Right ventricle myocardium superior (tissue), 1 donor: ENCODE measurements around the gene ITGB5. TPM values are rescaled to one million over a fixed set of nuclear protein-coding genes. Genes with fewer than 3 reads are reported as not detected.

Source experiments
- ATAC-seq: fragments of 200-7000 bp; cut with Tn5 transposase; one replicate; pipeline ENCODE4 v1.9.1; 2020; ENCODE audit warnings: mild to moderate bottlenecking; ENCODE audit not compliant: poor library complexity
- DNase-seq: peaks from one replicate; pipeline ENCODE4 v3.0.0-alpha.2; 2020
- intact Hi-C: fragments of 100-400 bp; cut with DNase I; formaldehyde crosslinking; loops from one replicate; pipeline ENCODE4 v1.11.2; 2022
- total RNA-seq: library from RNA; stranded (reverse); fragmentation: NEBNext Ultra II Directional; extraction: Animal tissue kit (Norgen Biotek cat#: 25700); gene quantifications from one replicate; pipeline ENCODE4 v1.2.1, GENCODE V29; 2021
- donor health status: DM: no; HTN: yes; CAD: no; lungs with severe emphysema.

Gene ITGB5
- total RNA-seq, 1 donor from 2014 or later: 112 TPM

DNA sequence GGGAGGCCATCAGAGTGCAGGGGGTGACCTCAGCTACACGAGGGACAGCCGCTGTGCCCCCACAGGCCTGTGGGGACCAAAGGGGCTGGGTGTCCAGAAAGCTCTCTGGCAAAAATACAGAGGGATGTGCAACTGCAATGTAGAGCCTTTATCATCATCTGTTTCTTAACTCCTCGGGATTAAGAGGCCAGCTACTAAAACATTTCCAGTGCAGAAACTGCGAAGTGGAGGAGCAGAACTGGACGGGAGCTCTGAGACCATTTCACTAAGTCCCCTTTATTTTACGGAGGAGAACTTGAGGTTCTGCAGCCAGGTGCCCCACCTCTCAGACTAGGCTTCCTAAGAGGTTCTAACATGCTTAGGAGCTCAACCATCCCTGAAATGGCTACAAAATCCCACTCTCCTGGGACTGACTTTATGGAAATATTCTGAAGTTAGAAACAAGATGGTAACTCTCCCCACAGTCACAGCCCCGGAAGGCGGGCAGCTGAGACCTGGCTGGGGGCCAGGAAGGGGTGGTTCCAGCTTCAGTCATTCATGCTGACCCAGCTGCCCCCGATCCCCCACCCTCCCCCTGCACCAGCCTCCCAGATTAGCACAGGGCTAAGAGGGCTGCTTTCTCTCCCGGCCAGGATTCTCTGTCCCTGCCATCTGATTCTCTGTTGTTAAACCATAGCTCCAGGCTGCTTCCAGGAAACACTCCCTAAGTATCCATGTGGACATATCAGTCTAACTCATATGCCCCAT, 116.7 kb downstream of the ITGB5 start:
- peak; percentile 57 for ATAC-seq
- DNase-seq: peak; percentile 73
- intact Hi-C loops: no loop called here

DNA sequence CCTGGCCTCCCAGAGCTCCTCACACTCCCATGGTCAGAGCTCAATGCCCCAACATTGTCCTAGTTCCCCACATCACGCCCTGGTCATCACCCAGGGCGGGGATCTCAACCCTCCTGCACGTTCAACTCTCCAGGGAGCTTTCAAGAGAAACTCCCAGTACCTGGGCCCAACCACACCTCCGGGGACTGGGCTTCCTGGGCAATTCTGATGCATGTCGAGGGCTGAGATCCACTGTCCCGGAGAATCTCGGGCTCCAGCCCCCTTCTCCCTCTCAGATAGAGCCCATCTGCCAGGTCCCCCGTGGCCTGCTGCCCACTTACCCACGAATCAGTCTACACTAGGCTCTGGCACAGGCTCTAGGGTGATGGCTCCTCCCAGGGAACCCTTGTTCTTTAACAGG, 117.7 kb downstream of the ITGB5 start:
- intact Hi-C loops: no loop called here
- ATAC-seq (no peak), DNase-seq (no peak)

DNA sequence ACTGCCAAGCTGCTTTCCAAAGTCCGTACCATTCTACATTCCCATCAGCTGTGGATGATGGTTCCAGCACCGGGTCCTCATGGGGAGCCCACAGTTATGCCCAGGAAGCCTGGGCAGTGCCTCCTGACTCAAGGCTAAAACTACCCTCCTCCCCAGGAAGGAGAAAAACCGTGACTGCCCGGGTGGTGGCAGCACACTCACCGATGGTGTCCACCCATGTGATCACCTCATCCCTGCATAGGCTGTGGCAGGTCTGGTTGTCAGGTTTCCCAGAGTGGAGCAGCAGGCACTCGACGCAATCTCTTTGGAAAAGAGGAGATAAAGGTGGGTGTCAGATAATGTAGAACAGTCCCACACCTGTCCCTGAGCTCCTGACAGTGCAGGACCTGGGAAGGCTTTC, 118.4 kb downstream of the ITGB5 start:
- ATAC-seq: no peak
- no peak for DNase-seq
- intact Hi-C loops: no loop called here

DNA sequence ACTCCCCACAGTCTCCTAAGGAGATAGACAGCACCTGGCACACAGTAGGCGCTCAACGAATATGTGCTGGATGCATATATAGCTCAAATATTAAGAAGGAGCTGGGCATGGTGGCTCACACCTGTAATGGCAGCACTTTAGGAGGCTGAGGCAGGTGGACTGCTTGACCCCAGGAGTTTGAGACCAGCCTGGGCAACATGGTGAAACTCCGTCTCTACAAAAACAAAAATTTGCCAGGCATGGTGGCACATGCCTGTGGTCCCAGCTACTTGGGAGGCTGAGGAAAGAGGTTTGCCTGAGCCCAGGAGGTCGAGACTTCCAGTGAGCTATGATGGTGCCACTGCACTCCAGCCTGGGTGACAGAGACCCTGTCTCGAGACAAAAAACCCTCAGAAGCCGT, 119.5 kb downstream of the ITGB5 start:
- no peak for ATAC-seq
- intact Hi-C loops: no loop called here
- no peak for DNase-seq

DNA sequence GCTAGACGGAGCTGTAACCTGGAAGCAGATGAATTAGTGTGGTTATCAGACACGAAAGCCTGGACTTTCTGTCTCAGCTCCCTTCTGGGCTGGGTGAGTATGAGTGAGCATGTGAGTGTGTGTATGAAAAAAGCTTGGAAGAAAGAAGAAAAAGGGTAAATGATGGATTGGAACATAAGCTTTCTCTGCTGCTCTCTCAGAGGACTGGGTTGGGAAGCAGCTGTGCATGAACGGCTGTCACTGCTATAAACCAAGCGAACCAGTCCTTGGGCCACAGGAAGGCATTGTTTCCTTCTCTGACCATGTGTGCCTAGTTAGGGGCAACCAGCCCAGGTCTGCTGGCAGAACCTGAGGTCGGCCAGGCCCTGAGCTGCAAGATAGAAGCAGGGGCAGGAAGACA, 119.9 kb downstream of the ITGB5 start:
- DNase-seq (no peak), ATAC-seq (no peak)
- intact Hi-C loops: no loop called here

DNA sequence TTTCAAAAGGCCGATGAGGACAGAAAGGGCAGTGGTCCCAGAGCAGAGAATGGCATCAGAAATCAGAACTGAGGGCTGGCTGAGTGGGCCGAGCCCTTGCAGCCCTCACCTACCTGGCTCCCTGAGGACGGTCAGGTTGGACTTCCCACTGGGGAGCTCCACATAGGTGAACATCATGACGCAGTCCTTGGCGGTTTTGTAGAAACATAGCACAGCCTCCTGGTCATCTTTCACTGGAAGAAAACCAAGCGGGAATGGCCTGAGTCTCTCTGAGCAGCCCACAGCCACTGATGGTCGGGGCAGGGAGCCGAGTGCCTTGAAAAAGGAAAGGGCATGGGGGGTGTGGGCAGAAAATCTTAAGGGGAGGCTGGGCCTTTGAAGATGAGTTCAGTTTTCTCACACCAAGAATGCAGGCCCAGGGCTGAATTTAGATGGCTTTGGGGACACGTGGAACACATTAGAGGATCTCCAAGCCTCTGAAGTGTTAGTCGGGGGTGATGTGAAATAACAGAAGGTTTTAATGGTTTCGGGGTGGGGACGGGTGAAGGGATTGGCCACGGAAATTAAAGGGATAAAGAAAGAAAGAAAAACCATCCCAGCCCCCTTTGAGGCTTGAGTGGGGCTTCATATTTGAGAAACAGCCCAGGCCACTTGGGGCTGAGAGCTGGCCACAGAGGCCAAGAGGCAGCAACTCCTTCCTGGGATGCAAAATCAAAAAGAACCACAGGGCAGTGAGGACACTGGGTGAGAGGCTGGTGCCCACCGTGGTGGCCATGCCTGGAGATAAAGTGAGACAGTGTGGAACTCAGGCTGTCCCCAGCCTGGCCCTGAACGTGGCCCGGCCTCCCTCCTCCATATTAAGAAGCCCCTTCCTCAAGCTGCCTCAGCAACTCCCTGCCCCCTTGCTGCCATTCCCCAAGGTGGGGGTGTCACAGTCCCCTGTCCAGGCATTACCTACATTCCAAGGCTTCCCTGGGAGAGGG, 120.8 kb downstream of the ITGB5 start:
- intact Hi-C loops: no loop called here
- DNase-seq: no peak

DNA sequence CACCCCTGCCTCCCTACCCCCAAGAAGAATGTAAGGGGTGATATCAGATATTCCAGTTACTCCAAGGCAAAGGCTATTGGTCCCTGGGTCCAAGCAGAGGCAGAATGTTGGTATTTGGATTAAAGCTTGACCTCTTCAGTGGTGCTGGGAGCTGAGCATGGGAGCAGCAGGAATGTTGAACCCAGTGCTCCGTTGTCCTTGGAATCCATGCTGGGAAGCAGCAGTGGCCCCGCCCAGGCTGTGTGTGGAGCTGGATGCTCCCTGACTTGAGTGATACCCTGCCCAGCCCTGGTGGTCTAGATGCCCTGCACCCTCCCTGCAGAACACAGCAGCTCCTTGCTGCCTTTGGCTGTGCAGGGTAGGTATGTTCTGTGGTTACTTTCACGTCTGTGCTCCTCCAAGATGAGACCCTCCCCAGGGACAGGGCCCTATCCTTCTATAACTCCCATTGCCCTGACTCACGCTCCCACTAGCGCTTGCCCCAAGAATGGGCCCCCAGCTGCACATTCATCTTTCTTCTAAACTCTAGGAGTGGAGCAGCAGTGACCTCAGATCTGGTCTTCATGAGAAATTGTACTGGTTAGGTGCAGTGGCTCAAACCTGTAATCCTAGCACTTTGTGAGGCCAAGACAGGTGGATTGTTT, 121.8 kb downstream of the ITGB5 start:
- intact Hi-C loops: no loop called here
- ATAC-seq (no peak), DNase-seq (no peak)

More for the DNA sequence above, 120.8 kb downstream of the ITGB5 start:
- no peak for ATAC-seq

DNA sequence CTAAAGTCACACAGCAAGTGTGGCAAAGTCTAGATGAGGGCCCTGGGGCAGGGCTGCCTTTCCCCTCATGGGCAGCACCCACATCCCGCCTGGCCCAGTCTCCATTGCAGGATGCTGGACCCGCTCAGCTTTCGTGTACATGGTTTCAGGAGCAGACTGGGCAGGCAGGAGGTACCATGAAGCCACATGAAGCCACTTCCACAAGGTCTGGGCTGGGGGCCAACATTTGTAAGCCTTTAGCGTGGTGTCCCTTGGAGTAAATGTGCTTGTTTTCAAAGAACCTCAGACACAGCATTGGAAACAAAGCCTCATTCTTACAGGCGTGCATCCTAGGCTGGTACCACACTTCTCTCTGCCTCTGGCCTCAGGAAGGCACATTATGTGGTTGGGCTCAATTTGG, 122.4 kb downstream of the ITGB5 start:
- DNase-seq: no peak
- ATAC-seq: no peak
- intact Hi-C loops: no loop called here

DNA sequence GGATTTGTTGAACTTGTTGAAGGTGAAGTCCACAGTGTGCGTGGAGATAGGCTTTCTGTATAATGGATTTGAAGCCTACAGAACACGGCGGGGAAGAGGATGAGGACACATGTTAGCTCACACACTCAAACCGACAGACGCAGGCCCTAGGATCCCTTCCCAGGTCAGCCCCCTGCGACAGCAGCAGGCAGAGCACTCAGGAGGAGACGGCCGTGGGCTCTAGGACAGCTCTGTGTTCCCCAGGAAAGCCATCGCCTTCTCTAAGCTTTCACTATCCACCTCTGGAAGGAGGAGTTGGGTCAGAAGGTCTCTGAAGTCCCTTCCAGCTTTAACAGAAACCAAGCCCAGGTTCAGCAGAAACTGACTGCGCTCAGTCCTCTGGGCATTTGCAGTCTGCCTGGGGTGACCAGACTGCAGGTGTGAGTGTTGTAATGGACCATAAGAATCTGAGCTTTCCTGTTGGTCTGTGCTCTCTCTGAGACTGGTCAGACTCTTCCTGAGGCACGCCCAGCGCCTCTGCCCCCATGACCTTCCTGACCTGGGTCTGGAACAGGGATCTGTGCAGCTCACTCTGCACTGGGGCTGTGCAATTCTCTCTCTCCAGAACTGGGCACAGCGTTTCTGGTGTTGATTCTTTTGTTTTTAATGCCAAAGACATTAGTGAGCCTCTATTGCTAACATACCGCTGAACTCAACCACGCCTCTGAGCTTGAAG, 123.4 kb downstream of the ITGB5 start:
- ATAC-seq: no peak
- intact Hi-C loops: no loop called here
- no peak for DNase-seq

DNA sequence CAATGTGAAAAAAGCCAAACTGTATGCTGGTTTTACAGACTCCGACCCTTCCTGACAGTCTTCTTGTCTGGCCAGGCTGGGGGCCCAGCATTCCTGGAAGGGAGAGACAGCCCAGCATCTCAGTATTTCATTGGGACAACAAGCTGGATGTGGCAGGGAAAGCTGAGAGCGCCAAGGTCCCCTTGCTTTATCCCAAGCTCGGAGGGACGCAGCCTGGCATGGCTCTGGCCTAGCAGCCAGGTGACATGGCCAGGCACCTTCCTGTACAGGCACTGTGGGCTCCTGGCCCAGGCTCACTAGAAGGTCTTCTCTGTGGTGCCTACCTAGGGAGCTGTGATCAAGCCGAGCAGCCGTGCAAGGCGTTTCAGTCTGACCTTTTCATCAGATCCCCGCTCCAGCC, 124.0 kb downstream of the ITGB5 start:
- DNase-seq (no peak), ATAC-seq (no peak)
- intact Hi-C loops: no loop called here

DNA sequence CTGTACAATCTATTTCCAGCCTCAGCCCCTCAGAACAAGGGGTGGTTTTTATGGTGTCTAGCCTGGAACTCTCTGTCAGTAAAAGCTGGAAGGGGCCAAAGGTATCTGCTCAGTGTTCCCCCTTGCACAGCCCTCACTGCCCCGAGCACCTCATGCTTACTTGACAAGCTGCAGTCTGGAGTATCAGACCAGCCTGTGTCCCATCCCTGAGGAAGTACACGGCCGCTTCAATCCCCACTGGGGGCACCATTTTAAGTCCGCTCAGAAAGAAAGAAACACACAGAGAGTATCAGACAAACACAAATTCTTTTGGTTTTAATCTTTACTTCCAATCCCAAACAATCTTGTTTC, 124.5 kb downstream of the ITGB5 start:
- DNase-seq (no peak), ATAC-seq (no peak)
- intact Hi-C loops: no loop called here

DNA sequence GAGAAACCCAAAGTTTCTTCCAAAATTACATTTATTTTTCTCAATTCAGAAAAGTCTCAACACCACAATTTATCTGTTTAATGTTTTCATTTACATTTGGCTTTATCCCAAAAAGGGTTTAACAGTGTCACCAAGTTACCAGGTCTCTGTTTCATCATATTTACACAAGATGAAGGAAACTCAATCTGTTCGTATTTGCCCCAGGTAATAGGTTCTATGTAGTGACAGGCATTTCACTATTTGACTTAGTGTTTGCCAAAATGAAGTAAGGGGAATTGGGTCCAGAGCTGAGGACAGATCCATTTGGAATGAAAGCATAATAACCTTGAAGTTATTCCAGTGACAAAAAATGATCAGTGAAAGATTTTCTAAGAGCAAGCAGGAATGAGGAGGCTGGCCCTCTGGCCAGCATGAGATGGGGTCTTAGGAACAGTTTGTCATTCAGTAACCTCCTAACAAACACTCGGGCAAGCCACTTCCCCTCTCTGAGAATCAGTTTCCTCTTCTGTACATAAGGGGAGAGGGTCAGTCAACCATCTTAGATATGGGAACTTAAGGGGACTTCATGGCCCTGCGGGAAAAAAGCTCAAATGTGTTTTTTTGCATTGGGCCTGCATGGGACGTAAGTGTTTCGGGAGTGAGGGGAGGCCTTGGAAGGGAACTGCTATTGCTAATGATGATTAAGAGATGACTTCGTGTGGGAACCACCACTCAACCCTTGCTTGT, 125.1 kb downstream of the ITGB5 start:
- intact Hi-C loops: loop anchor here (1.0 kb wide), 1 partner anchor 139 kb away; no protein-coding TSS in a partner anchor
- no peak for DNase-seq
- no peak for ATAC-seq

DNA sequence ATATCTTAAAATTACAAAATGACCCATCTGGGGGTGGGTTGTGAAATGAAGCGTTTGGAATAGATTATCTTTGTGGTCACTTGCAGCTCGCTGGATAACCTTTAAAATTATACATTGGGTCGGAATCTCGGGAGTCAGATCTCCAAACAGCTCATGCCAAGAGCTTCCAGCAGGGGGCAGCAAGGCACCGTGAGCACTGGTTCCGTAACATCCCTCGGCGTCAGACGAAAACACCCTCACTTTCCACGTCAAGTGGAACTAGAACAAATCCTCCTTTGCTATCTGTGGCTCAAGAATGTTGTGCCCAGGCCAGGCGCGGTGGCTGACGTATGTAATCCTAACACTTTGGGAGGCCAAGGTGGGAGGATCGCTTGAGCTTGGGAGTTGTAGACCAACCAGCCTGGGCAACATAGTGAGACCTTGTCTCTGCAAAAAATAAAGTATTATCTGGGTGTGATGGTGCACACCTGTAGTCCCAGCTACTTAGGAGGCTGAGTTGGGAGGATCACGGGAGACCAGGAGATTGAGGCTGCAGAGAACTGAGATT, 125.8 kb downstream of the ITGB5 start:
- DNase-seq (peak; percentile 93), ATAC-seq (peak; percentile 92)
- intact Hi-C loops: loop anchor here (1.0 kb wide), 1 partner anchor 140 kb away; no protein-coding TSS in a partner anchor

DNA sequence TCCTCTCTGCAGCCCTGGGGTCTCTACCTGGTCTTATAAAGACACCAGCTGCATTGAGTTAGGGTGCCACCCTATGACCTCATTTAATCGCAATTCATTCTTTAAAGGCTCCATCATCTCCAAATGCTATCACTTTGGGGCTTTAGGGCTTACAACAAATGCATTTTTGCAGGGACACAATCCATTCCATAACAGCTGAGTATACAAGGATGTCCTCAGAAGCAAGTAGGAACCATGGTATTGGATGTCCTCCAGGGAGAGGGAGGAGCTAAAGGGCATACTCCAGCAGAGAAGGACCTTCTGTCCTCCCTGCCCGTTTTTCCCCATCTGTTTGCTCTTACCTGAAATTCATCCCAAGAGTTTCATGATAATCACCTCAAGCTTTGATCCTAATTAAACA, 126.6 kb downstream of the ITGB5 start:
- peak; percentile 86 for ATAC-seq
- no peak for DNase-seq
- intact Hi-C loops: no loop called here

DNA sequence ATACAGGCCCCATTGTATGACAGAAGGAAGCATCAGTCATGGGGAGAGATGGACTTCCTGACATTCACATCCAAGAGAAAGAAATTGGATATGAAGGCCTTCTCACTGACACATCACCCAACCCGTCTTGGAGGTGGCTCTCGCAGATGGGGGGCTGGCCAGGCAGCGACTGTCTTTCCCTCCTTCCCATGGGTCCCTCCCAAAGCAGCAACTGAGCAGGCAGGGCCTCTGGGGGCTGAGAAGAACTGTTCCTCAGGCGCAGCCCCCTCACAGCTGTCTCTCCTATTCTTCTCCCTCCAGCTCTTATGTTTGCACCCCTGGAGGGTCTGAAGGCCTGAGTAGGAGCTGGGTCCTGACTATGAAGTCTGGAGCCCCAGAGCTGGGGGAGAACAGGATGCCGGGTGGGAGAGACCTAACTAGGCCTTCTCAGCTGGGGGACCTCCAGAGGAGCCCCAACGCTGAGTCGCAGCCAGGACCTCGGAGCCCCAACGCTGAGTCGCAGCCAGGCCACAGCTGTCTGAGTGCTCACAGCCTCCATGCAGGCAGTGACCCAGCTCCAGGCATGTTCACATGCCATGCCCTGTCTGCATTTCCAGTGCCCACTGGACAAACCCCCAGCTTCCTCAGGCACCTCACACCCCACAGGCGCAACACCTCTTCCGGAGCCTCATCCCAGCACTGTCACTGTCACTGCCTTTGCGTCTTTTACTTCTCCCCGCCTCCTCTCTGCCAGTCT, 127.3 kb downstream of the ITGB5 start:
- ATAC-seq (no peak), DNase-seq (no peak)
- intact Hi-C loops: no loop called here

DNA sequence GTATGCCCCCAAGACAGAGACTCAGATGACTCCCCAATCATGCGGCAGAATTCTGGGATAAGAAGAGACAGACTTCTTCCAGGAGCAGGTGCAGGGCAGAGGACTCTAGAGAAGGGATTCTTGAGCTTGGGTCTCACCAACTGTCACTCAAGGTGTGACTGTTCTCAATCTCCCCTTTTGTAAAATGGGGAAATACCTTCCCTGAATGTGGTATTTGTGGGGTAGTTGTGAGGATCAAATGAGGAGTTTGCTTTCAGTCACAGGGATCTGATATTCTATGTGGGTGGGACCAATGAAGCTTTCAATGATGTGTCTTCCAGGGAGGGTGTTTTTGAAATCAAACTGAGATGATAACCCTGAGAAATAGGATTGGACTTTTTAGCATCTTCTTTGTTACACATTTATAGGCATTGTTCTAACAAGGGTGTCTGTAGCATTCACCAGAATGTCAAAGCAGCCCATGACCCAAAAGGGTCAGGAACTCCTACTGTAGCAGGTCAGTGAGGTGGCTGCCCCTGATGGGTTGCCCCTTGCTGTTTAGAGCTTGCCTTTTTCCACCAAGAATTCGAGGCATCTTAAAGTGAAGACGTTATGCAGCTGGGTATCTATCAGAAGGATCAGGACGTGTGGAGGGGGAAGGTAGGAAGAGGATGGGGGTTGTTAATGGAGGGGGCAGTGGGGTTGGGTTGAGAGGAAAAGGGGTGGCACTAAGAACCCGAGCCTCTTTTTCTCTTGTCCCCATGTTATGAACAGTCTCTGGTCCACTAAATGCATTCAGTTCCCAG, 128.1 kb downstream of the ITGB5 start:
- no peak for DNase-seq
- ATAC-seq: no peak
- intact Hi-C loops: no loop called here
